ENCODE measurements around the gene SMPD1.
"Not testable (repeated sequence)": the region's sequence is repeated elsewhere in the genome, so short reads cannot be mapped to it uniquely, and the experiment has no call there.

Gene SMPD1

DNA sequence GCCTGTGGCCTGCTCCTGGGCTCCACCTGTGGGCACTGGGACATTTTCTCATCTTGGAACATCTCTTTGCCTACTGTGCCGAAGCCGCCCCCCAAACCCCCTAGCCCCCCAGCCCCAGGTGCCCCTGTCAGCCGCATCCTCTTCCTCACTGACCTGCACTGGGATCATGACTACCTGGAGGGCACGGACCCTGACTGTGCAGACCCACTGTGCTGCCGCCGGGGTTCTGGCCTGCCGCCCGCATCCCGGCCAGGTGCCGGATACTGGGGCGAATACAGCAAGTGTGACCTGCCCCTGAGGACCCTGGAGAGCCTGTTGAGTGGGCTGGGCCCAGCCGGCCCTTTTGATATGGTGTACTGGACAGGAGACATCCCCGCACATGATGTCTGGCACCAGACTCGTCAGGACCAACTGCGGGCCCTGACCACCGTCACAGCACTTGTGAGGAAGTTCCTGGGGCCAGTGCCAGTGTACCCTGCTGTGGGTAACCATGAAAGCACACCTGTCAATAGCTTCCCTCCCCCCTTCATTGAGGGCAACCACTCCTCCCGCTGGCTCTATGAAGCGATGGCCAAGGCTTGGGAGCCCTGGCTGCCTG lies 1.4 kb downstream of the SMPD1 start:
- peak overlapping the region; percentile 95 for H3K9ac ChIP-seq (ENCODE audit: low read length)
- no peaks in the 10 kb centered on the region for H3K9me3 ChIP-seq (ENCODE audit: control insufficient read depth, low read length)
- H3K27me3 ChIP-seq (replicated peaks; ENCODE audit: control insufficient read depth, insufficient read depth, low read length): no peaks in the 10 kb centered on the region
- H3K4me3 ChIP-seq (ENCODE audit: low read length): peak overlapping the region; percentile 98
- DNase-seq (ENCODE audit: low read depth): no peak
- peaks cover 14% of the 10 kb centered on the region for H3K36me3 ChIP-seq (ENCODE audit: control insufficient read depth, insufficient read depth, low read length, severe bottlenecking)
- peaks cover 34% of the 10 kb centered on the region for H3K4me1 ChIP-seq (ENCODE audit: control insufficient read depth, insufficient read depth, low read length)

DNA sequence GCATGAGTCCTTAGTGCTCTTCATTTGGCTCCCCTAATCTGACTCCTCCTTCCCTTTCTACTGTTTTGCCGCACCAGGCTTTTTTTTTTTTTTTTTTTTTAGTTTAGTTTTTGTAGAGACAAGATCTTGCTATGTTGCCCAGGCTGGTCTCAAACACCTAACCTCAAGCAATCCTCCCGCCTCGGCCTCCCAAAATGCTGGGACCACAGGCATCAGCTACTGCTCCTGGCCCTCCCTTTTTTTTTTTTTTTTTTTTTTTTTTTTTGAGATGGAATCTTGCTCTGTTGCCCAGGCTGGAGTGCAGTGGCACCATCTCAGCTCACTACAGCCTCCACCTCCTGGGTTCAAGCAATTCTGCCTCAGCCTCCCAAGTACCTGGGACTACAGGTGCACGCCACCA lies 2.0 kb downstream of the SMPD1 start:
- H3K27me3 ChIP-seq (replicated peaks; ENCODE audit: control insufficient read depth, insufficient read depth, low read length); DNase-seq (ENCODE audit: low read depth); H3K4me3 ChIP-seq (ENCODE audit: low read length); H3K9me3 ChIP-seq (ENCODE audit: control insufficient read depth, low read length); H3K9ac ChIP-seq (ENCODE audit: low read length): not testable (repeated sequence)
- peaks cover 40% of the 10 kb centered on the region for H3K4me1 ChIP-seq (ENCODE audit: control insufficient read depth, insufficient read depth, low read length)
- peaks cover 14% of the 10 kb centered on the region for H3K36me3 ChIP-seq (ENCODE audit: control insufficient read depth, insufficient read depth, low read length, severe bottlenecking)

DNA sequence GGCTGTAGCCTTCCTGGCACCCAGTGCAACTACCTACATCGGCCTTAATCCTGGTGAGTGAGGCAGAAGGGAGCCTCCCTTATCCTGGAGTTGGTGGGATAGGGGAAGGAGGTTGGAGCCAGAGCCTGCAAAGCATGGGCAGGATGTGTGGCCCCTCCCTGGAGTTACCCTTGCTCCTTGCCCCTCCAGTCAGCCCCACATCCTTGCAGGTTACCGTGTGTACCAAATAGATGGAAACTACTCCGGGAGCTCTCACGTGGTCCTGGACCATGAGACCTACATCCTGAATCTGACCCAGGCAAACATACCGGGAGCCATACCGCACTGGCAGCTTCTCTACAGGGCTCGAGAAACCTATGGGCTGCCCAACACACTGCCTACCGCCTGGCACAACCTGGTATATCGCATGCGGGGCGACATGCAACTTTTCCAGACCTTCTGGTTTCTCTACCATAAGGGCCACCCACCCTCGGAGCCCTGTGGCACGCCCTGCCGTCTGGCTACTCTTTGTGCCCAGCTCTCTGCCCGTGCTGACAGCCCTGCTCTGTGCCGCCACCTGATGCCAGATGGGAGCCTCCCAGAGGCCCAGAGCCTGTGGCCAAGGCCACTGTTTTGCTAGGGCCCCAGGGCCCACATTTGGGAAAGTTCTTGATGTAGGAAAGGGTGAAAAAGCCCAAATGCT lies 3.9 kb downstream of the SMPD1 start:
- no peak for DNase-seq (ENCODE audit: low read depth)
- H3K4me3 ChIP-seq (ENCODE audit: low read length): no peak overlapping the region
- H3K36me3 ChIP-seq (ENCODE audit: control insufficient read depth, insufficient read depth, low read length, severe bottlenecking): peaks cover 14% of the 10 kb centered on the region
- H3K9me3 ChIP-seq (ENCODE audit: control insufficient read depth, low read length): no peaks in the 10 kb centered on the region
- no peaks in the 10 kb centered on the region for H3K27me3 ChIP-seq (replicated peaks; ENCODE audit: control insufficient read depth, insufficient read depth, low read length)
- peaks cover 43% of the 10 kb centered on the region for H3K4me1 ChIP-seq (ENCODE audit: control insufficient read depth, insufficient read depth, low read length)
- H3K9ac ChIP-seq (ENCODE audit: low read length): no peak overlapping the region

DNA sequence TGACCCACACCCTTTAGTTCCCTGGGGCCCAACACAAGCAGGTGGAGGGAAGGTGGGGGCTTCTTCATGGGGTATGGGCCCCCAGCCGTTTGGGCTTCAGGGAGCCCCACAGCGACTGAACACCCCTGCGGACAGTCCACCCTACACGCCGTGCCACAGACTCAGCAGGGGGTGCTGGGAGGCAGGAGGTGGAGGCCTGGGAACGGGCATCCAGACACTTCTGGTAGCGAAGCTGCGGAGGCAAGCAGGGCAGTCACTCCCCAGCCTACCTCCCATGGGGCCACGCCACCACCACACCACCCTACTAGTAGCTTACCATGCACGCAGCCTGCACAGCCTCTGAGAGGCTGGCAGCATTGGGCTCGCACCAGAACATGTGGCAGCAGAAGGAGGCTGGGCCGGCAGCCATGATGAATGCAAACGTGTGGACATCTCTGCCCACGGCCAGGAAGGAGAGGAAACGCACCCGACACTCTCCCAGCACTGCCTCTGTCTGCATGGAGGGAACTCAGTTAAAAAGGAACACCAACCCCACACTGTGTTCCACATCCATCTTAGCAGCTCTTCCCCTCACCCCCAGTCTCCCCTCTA lies 5.3 kb downstream of the SMPD1 start:
- no peak overlapping the region for H3K9ac ChIP-seq (ENCODE audit: low read length)
- H3K9me3 ChIP-seq (ENCODE audit: control insufficient read depth, low read length): no peaks in the 10 kb centered on the region
- H3K4me1 ChIP-seq (ENCODE audit: control insufficient read depth, insufficient read depth, low read length): peaks cover 38% of the 10 kb centered on the region
- H3K36me3 ChIP-seq (ENCODE audit: control insufficient read depth, insufficient read depth, low read length, severe bottlenecking): peaks cover 16% of the 10 kb centered on the region
- H3K4me3 ChIP-seq (ENCODE audit: low read length): no peak overlapping the region
- no peaks in the 10 kb centered on the region for H3K27me3 ChIP-seq (replicated peaks; ENCODE audit: control insufficient read depth, insufficient read depth, low read length)
- DNase-seq (ENCODE audit: low read depth): no peak

DNA sequence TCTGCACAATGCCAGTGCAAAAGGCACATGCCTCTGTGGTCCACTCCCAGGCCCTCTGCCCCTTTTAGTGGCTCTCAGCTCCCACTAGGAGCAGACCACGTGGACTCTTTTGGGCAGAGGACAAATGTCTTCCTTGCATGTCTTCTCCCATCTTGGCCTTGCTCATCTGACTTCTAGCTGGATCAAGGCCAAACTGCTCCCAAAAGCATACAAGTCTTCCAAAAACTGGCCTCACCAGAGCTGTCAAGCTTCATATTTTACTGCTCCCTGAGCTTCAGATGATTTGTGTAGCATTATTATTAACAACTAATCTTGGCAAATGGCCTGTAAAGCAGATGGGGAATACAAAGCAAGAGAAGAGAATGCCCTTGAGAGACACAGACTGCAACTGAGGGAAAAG lies 6.9 kb downstream of the SMPD1 start:
- no peak overlapping the region for H3K9ac ChIP-seq (ENCODE audit: low read length)
- H3K36me3 ChIP-seq (ENCODE audit: control insufficient read depth, insufficient read depth, low read length, severe bottlenecking): peaks cover 25% of the 10 kb centered on the region
- H3K4me3 ChIP-seq (ENCODE audit: low read length): no peak overlapping the region
- no peaks in the 10 kb centered on the region for H3K9me3 ChIP-seq (ENCODE audit: control insufficient read depth, low read length)
- no peaks in the 10 kb centered on the region for H3K27me3 ChIP-seq (replicated peaks; ENCODE audit: control insufficient read depth, insufficient read depth, low read length)
- DNase-seq (ENCODE audit: low read depth): no peak
- H3K4me1 ChIP-seq (ENCODE audit: control insufficient read depth, insufficient read depth, low read length): peaks cover 26% of the 10 kb centered on the region

DNA sequence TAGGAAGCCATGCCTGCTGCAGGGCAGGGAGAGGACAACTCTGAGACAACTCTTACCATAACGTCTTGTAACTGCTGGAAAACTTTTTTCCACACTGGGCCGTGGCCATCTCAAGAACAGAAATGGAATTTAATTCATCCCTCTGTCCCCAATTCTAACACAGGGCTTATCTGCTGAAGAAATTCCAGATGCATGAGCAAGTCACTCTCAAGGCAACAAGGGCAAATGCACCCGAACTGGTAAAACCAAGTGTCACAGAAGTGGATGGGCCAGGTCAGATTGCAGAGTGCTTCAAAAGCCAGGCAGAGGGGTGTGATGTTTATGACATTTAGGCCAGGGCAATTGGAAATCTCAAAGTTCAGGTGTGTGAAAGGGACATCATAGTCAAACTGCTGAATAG lies 7.4 kb downstream of the SMPD1 start:
- DNase-seq (ENCODE audit: low read depth): peak; percentile 42
- H3K4me3 ChIP-seq (ENCODE audit: low read length): no peak overlapping the region
- H3K36me3 ChIP-seq (ENCODE audit: control insufficient read depth, insufficient read depth, low read length, severe bottlenecking): peaks cover 25% of the 10 kb centered on the region
- H3K4me1 ChIP-seq (ENCODE audit: control insufficient read depth, insufficient read depth, low read length): peaks cover 26% of the 10 kb centered on the region
- no peaks in the 10 kb centered on the region for H3K27me3 ChIP-seq (replicated peaks; ENCODE audit: control insufficient read depth, insufficient read depth, low read length)
- H3K9ac ChIP-seq (ENCODE audit: low read length): no peak overlapping the region
- no peaks in the 10 kb centered on the region for H3K9me3 ChIP-seq (ENCODE audit: control insufficient read depth, low read length)

DNA sequence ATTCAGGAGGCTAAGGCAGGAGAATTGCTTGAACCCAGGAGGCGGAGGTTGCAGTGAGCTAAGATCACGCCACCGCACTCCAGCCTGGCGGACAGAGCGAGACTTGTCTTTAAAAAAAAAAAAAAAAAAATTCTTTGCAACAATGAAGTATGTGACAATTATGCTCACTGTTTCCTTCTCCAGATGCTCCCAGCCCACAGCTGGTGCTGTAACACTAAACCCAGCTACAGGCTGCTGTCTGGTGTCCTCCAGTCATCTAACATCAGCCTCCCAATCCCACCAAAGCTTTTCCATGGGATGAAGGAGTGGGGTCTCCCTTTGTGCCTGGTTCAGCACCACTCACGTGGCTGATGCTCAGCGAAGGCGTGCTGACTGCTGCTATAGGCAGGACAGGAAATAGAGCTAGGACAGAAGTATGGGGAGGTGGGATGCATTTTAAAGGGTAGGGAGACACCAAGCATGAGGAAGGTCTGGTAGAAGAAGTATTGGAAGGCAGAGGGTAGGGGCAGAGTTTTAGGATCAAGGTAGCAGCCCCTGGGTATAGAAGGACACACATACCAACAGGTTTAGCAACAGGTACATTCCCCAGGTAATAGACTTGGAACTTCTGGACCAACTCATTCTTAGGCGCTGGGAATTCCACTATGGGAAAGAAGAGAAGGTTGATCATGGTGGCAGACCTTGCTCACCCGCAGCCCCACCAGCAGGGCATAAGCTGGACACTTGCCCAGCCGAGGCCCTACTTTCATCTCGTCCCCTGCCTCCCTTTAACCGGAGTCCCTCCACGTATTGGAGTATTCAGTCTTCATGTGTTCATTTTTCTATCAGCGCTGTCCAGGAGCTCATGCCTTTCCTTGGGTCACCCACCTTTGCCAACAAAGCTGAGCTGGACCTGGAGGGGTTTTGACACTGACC lies 10.4 kb downstream of the SMPD1 start:
- Histone ChIP-seq H3K9me3 (ENCODE audit: control insufficient read depth, low read length) (no peaks in the 10 kb centered on the region), H3K4me3 (ENCODE audit: low read length) (no peak overlapping the region), H3K27me3 (replicated peaks; ENCODE audit: control insufficient read depth, insufficient read depth, low read length) (no peaks in the 10 kb centered on the region), H3K4me1 (ENCODE audit: control insufficient read depth, insufficient read depth, low read length) (peaks cover 26% of the 10 kb centered on the region), H3K9ac (ENCODE audit: low read length) (no peak overlapping the region), H3K36me3 (ENCODE audit: control insufficient read depth, insufficient read depth, low read length, severe bottlenecking) (peaks cover 11% of the 10 kb centered on the region)
- DNase-seq (ENCODE audit: low read depth): no peak

DNA sequence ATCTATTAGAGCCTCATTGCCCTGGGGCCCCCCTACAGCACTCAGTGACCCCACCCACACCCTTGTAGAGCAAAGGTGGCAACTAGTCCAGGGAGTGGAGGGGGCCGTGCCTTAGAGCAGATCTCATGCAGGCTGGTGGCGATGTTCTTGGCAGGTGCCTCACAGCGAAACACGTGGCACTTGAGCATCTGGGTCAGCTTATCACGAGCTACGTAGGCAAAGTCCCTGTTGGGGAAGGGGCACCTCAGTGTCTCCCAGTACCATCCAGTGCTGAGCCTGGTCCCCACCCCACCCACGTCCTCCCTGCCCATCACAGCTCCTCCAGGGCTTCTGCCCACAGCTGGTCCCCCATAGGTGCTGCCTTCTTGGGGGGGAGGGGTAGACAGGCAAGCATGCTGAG lies 11.2 kb downstream of the SMPD1 start:
- peaks cover 11% of the 10 kb centered on the region for H3K36me3 ChIP-seq (ENCODE audit: control insufficient read depth, insufficient read depth, low read length, severe bottlenecking)
- H3K4me1 ChIP-seq (ENCODE audit: control insufficient read depth, insufficient read depth, low read length): peaks cover 22% of the 10 kb centered on the region
- no peaks in the 10 kb centered on the region for H3K27me3 ChIP-seq (replicated peaks; ENCODE audit: control insufficient read depth, insufficient read depth, low read length)
- no peak overlapping the region for H3K9ac ChIP-seq (ENCODE audit: low read length)
- no peak for DNase-seq (ENCODE audit: low read depth)
- no peak overlapping the region for H3K4me3 ChIP-seq (ENCODE audit: low read length)
- no peaks in the 10 kb centered on the region for H3K9me3 ChIP-seq (ENCODE audit: control insufficient read depth, low read length)

DNA sequence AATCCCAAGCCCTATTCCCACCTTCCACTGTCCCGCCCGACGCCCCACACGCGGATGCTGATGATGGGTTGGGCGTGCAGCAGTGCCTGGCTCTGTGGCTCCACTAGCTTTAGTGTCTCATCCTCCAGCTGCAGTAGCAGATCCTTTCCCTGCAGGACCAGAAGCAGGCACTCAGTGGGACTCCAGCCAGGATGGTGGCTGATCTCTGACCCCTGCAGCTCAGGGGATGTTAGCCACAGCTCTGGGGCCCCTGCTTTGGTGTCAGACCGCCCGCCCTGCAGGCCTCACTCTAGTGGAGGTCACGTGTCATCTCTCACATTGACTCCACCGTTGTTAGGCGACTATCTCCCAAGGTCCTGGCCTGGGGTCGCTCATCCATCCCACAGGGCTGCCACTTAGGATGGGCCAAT lies 11.8 kb downstream of the SMPD1 start:
- H3K4me1 ChIP-seq (ENCODE audit: control insufficient read depth, insufficient read depth, low read length): peaks cover 16% of the 10 kb centered on the region
- peaks cover 11% of the 10 kb centered on the region for H3K36me3 ChIP-seq (ENCODE audit: control insufficient read depth, insufficient read depth, low read length, severe bottlenecking)
- no peaks in the 10 kb centered on the region for H3K9me3 ChIP-seq (ENCODE audit: control insufficient read depth, low read length)
- H3K27me3 ChIP-seq (replicated peaks; ENCODE audit: control insufficient read depth, insufficient read depth, low read length): no peaks in the 10 kb centered on the region
- no peak overlapping the region for H3K9ac ChIP-seq (ENCODE audit: low read length)
- no peak for DNase-seq (ENCODE audit: low read depth)
- H3K4me3 ChIP-seq (ENCODE audit: low read length): no peak overlapping the region

DNA sequence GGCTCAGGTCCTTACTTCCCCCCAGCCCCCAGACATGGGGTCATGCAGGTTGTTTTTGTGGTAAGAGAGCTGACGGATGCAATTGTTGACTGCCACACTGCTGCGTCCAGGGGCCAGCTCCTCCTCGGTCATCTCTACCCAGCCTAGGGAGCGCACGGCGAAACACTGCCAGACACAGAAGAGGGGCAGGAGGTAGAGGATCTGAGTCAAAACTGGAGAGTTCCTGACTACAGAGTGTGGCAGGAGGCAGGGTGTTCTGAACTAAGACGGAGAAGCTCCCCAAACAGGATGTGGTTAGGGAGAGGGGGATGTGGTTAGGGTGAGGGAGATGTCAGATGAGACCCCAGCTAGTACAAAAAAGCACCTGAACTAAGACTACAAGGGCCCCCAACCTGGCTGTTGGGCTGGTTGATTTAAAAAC lies 12.3 kb downstream of the SMPD1 start:
- no peak for DNase-seq (ENCODE audit: low read depth)
- Histone ChIP-seq H3K9me3 (ENCODE audit: control insufficient read depth, low read length) (no peaks in the 10 kb centered on the region), H3K27me3 (replicated peaks; ENCODE audit: control insufficient read depth, insufficient read depth, low read length) (no peaks in the 10 kb centered on the region), H3K4me3 (ENCODE audit: low read length) (no peak overlapping the region), H3K4me1 (ENCODE audit: control insufficient read depth, insufficient read depth, low read length) (peaks cover 11% of the 10 kb centered on the region), H3K9ac (ENCODE audit: low read length) (no peak overlapping the region), H3K36me3 (ENCODE audit: control insufficient read depth, insufficient read depth, low read length, severe bottlenecking) (peaks cover 11% of the 10 kb centered on the region)

DNA sequence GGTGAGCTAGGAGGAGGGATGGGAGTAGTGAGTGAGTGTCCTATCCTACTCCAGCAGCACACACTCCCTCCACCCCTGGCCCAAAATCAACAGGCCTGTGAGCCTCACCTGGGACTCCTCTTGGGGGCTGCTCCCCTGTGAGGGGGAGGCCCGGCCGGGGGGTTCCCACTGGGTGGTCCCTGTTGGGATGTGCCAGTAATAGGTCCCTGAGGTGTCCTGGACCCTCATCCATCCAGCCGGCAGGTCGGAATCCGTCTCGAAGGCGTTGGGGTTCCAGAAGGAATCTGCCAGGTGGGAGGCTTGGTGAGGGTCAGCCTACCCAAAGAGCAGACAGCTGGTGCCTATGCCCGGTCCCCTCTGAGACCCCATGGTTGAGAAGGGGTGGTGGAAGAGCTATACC lies 13.3 kb downstream of the SMPD1 start:
- DNase-seq (ENCODE audit: low read depth): no peak
- H3K9me3 ChIP-seq (ENCODE audit: control insufficient read depth, low read length): no peaks in the 10 kb centered on the region
- H3K9ac ChIP-seq (ENCODE audit: low read length): no peak overlapping the region
- no peak overlapping the region for H3K4me3 ChIP-seq (ENCODE audit: low read length)
- H3K27me3 ChIP-seq (replicated peaks; ENCODE audit: control insufficient read depth, insufficient read depth, low read length): no peaks in the 10 kb centered on the region
- peaks cover 11% of the 10 kb centered on the region for H3K36me3 ChIP-seq (ENCODE audit: control insufficient read depth, insufficient read depth, low read length, severe bottlenecking)
- H3K4me1 ChIP-seq (ENCODE audit: control insufficient read depth, insufficient read depth, low read length): peaks cover 1% of the 10 kb centered on the region

All from adipocyte (in vitro differentiated cells).